Right ventricle myocardium superior (tissue), 1 donor: ENCODE data around the gene USP9X. TPM values are rescaled to one million over a fixed set of nuclear protein-coding genes. Genes with fewer than 3 reads are reported as not detected.
"Not testable (repeated sequence)": the region's sequence is repeated elsewhere in the genome, so short reads cannot be mapped to it uniquely, and the experiment has no call there.

ENCODE experiments used
- ATAC-seq: fragments of 200-7000 bp; cut with Tn5 transposase; one replicate; pipeline ENCODE4 v1.9.1; 2020; ENCODE audit warnings: mild to moderate bottlenecking; ENCODE audit not compliant: poor library complexity
- DNase-seq: peaks from one replicate; pipeline ENCODE4 v3.0.0-alpha.2; 2020
- intact Hi-C: fragments of 100-400 bp; cut with DNase I; formaldehyde crosslinking; loops from one replicate; pipeline ENCODE4 v1.11.2; 2022
- long read RNA-seq: library from polyadenylated mRNA; unstranded; transcript quantifications from one replicate; pipeline ENCODE4 v2.0.0, GENCODE V29; 2021
- total RNA-seq: library from RNA; stranded (reverse); fragmentation: NEBNext Ultra II Directional; extraction: Animal tissue kit (Norgen Biotek cat#: 25700); gene quantifications from one replicate; pipeline ENCODE4 v1.2.1, GENCODE V29; 2021
- donor health status: DM: no; HTN: yes; CAD: no; lungs with severe emphysema.

Gene USP9X
- total RNA-seq, result 47.3 TPM
- long read RNA-seq, full-length matches to known transcripts, result 1 of 16 reads
- long read RNA-seq, partial matches to known transcripts, result 13 of 16 reads
- long read RNA-seq, other reads (novel, unspliced or antisense), result 2 of 16 reads

GRCh38 chrX:41084893-41085511 lies at the start of gene USP9X:
USP9X (plus strand) TSS chrX:41085445; CDS start chrX:41123629, 38,184 bp downstream.
- DNase-seq (peak; percentile 90), ATAC-seq (peak; percentile 91)
- intact Hi-C loops, result no loop called here

GRCh38 chrX:41035582-41035981 lies 49.7 kb upstream of the USP9X start:
- intact Hi-C loops, result no loop called here
- ATAC-seq, result no peak
- no peak for DNase-seq

- intact Hi-C loops, result no loop called here
- no peak for ATAC-seq
- DNase-seq, result no peak
These were observed 48.4 kb upstream of the USP9X start for GRCh38 chrX:41036668-41037326.

GRCh38 chrX:41043196-41043595 lies 42.0 kb upstream of the USP9X start:
- intact Hi-C loops, result no loop called here
- DNase-seq (no peak), ATAC-seq (no peak)

GRCh38 chrX:41043674-41044345 lies 41.4 kb upstream of the USP9X start:
- ATAC-seq (no peak), DNase-seq (no peak)
- intact Hi-C loops, result no loop called here

- no peak for DNase-seq
These were observed 39.2 kb upstream of the USP9X start for GRCh38 chrX:41045960-41046567.

GRCh38 chrX:41047878-41048534 lies 37.2 kb upstream of the USP9X start:
- no peak for DNase-seq

More at GRCh38 chrX:41045960-41046567, 39.2 kb upstream of the USP9X start:
- intact Hi-C loops, result no loop called here
- ATAC-seq, result peak; percentile 72

GRCh38 chrX:41050359-41050758 lies 34.9 kb upstream of the USP9X start:
- DNase-seq (no peak), ATAC-seq (no peak)
- intact Hi-C loops, result no loop called here

More at GRCh38 chrX:41047878-41048534, 37.2 kb upstream of the USP9X start:
- no peak for ATAC-seq
- intact Hi-C loops, result no loop called here

GRCh38 chrX:41051288-41051687 lies 34.0 kb upstream of the USP9X start:
- intact Hi-C loops, result no loop called here

GRCh38 chrX:41055740-41056139 lies 29.5 kb upstream of the USP9X start:
- DNase-seq (no peak), ATAC-seq (no peak)
- intact Hi-C loops, result no loop called here

More at GRCh38 chrX:41051288-41051687, 34.0 kb upstream of the USP9X start:
- ATAC-seq (no peak), DNase-seq (no peak)

GRCh38 chrX:41063276-41063675 lies 22.0 kb upstream of the USP9X start:
- DNase-seq, ATAC-seq, intact Hi-C loops: not testable (repeated sequence)

GRCh38 chrX:41064018-41064417 lies 21.2 kb upstream of the USP9X start:
- intact Hi-C loops, result no loop called here
- ATAC-seq (no peak), DNase-seq (no peak)

- intact Hi-C loops, result no loop called here
- DNase-seq (no peak), ATAC-seq (no peak)
These were observed 18.9 kb upstream of the USP9X start for GRCh38 chrX:41066391-41066790.

- intact Hi-C loops, result no loop called here
- DNase-seq, result no peak
- ATAC-seq, result no peak
These were observed 18.3 kb upstream of the USP9X start for GRCh38 chrX:41066969-41067368.

- ATAC-seq, result no peak
- DNase-seq, result no peak
- intact Hi-C loops, result no loop called here
These were observed 17.5 kb upstream of the USP9X start for GRCh38 chrX:41067721-41068120.

GRCh38 chrX:41076742-41077141 lies 8.5 kb upstream of the USP9X start:
- ATAC-seq (no peak), DNase-seq (no peak)
- intact Hi-C loops, result no loop called here

GRCh38 chrX:41081821-41082220 lies 3.4 kb upstream of the USP9X start:
- no peak for DNase-seq
- intact Hi-C loops, result no loop called here
- ATAC-seq, result no peak

GRCh38 chrX:41082783-41083182 lies 2.5 kb upstream of the USP9X start:
- DNase-seq (no peak), ATAC-seq (no peak)
- intact Hi-C loops, result no loop called here
